PFSK-1 (cell line): Measurements from ENCODE around the gene SCN5A.

Experiments used
- POLR2AphosphoS5 ChIP-seq: IDR thresholded peaks from 2 replicates; pipeline ENCODE4 v1.6.1; 2012; ENCODE audit warnings: low read depth, mild to moderate bottlenecking, control low read depth, low read length, moderate library complexity
- REST ChIP-seq, 2 experiments: IDR thresholded peaks; 2 replicates each; pipeline versions ENCODE4 v1.6.1 to v1.8.0; 2011 to 2012; ENCODE audit warnings: low read depth in 2 of 2, low read length in 2 of 2, control low read depth in 1 of 2, inconsistent platforms in 1 of 2, mild to moderate bottlenecking in 1 of 2, moderate library complexity in 1 of 2; ENCODE audit not compliant: insufficient read depth in 1 of 2
- TAF1 ChIP-seq: IDR thresholded peaks from 2 replicates; pipeline ENCODE4 v1.6.1; 2012; ENCODE audit warnings: low read length, control low read depth, borderline replicate concordance; ENCODE audit not compliant: insufficient read depth

GRCh38 chr3:38564631-38565338, 84.7 kb downstream of the SCN5A start:
- TF ChIP-seq POLR2AphosphoS5 = no peak
- no peak for TF ChIP-seq REST (IDR thresholded peaks at IDR 0.05; ENCODE audit: insufficient read depth in 1 of 2, low read depth in 2 of 2, low read length in 2 of 2)
- no peak for TF ChIP-seq TAF1
